SK-N-MC (cell line): Measurements from ENCODE around the gene RPS23.

ENCODE experiments used
- EZH2 ChIP-seq: fragments of 200-600 bp; sonication (generic); IDR thresholded peaks from one replicate; pipeline ENCODE4 v1.6.1; 2017; ENCODE audit warnings: antibody characterized with exemption
- FOXP2 ChIP-seq: optimal IDR thresholded peaks from 2 replicates; pipeline ENCODE3; 2011; ENCODE audit warnings: mild to moderate bottlenecking, moderate library complexity; ENCODE audit not compliant: insufficient read depth; ENCODE audit errors: extremely low read length, control extremely low read depth
- POLR2AphosphoS5 ChIP-seq: IDR thresholded peaks from 2 replicates; pipeline ENCODE4 v1.6.1; 2012; ENCODE audit warnings: mild to moderate bottlenecking, low read depth, low read length, borderline replicate concordance

DNA sequence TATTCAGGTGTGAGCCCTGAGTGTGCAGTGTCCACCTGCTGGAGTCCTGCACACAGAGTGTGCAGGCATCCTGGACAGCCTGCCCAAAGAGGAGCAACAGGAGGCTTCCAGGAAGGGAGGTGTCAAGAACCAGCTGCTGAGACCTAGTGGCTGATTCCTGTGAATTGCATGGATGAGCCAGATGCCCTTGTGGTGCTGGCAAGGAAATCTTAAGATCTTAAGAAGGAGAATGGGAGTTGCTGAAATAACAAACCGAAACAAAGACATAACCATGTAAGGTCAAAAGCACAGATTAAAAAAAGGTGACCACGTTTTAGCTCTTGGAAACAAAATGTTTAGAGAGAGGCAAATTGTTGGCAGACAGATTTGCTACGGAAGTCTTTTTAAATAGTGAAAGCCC, 29.3 kb upstream of the RPS23 start:
- TF ChIP-seq EZH2, result no peak
- TF ChIP-seq POLR2AphosphoS5, result no peak
- TF ChIP-seq FOXP2, result no peak
